Liver (tissue), 9 donors: Measurements from ENCODE around the gene RAB13. TPM values are rescaled to one million over a fixed set of nuclear protein-coding genes. Genes with fewer than 3 reads are reported as not detected.

Experiments used
- DNase-seq: peaks from one replicate; pipeline ENCODE4 v3.0.0-alpha.2; 2017; ENCODE audit warnings: low spot score
- H3K27ac ChIP-seq, 2 donors: one replicate each; pipeline ENCODE4 v1.7.0; 2013; ENCODE audit warnings: inconsistent platforms in 2 of 2, low read length in 2 of 2, control low read depth in 1 of 2, low read depth in 1 of 2, mild to moderate bottlenecking in 1 of 2
- H3K27me3 ChIP-seq, 4 donors: one replicate each; pipeline versions ENCODE4 v1.6.1 to v1.7.0; 2013; ENCODE audit warnings: low read length in 3 of 4, inconsistent platforms in 1 of 4, mild to moderate bottlenecking in 1 of 4, moderate library complexity in 1 of 4; ENCODE audit not compliant: control insufficient read depth in 4 of 4, insufficient read depth in 4 of 4
- H3K36me3 ChIP-seq, 4 donors: one replicate each; pipeline versions ENCODE4 v1.6.1 to v1.7.0; 2013; ENCODE audit warnings: low read length in 3 of 4, mild to moderate bottlenecking in 3 of 4, low read depth in 1 of 4, moderate library complexity in 1 of 4; ENCODE audit not compliant: control insufficient read depth in 4 of 4, insufficient read depth in 3 of 4
- H3K4me1 ChIP-seq, 4 donors: one replicate each; pipeline versions ENCODE4 v1.6.1 to v1.7.0; 2013; ENCODE audit warnings: low read length in 3 of 4, mild to moderate bottlenecking in 3 of 4, moderate library complexity in 1 of 4; ENCODE audit not compliant: control insufficient read depth in 4 of 4, insufficient read depth in 4 of 4
- H3K4me3 ChIP-seq, 3 donors: one replicate each; pipeline versions ENCODE4 v1.6.1 to v1.7.0; 2013; ENCODE audit warnings: low read length in 3 of 3, control low read depth in 1 of 3, low read depth in 1 of 3, mild to moderate bottlenecking in 1 of 3
- H3K9ac ChIP-seq, 2 donors: one replicate each; pipeline ENCODE4 v1.7.0; 2013; ENCODE audit warnings: low read length in 2 of 2, mild to moderate bottlenecking in 2 of 2, moderate library complexity in 2 of 2, control low read depth in 1 of 2, low read depth in 1 of 2
- H3K9me3 ChIP-seq, 4 donors: one replicate each; pipeline versions ENCODE4 v1.6.1 to v1.7.0; 2013; ENCODE audit warnings: low read length in 3 of 4; ENCODE audit not compliant: control insufficient read depth in 4 of 4
- EGR1 ChIP-seq, 2 donors: IDR thresholded peaks; 2 replicates each; pipeline ENCODE4 v1.6.1; 2016 to 2018; ENCODE audit warnings: antibody characterized with exemption in 2 of 2, low read depth in 2 of 2
- FOXA1 ChIP-seq: IDR thresholded peaks from 2 replicates; pipeline ENCODE4 v1.6.1; 2016; ENCODE audit warnings: antibody characterized with exemption
- FOXA2 ChIP-seq: IDR thresholded peaks from 2 replicates; pipeline ENCODE4 v1.6.1; 2016; ENCODE audit warnings: antibody characterized with exemption
- GABPA ChIP-seq, 2 donors: IDR thresholded peaks in 1 of 2; conservative IDR thresholded peaks in 1 of 2; 2 replicates each; pipeline ENCODE4 v1.6.1; 2016; ENCODE audit warnings: antibody characterized with exemption in 2 of 2, mild to moderate bottlenecking in 1 of 2, moderate library complexity in 1 of 2
- HNF4A ChIP-seq, 2 donors: conservative IDR thresholded peaks; 2 replicates each; pipeline ENCODE4 v1.6.1; 2016; ENCODE audit warnings: antibody characterized with exemption in 2 of 2, mild to moderate bottlenecking in 2 of 2
- HNF4G ChIP-seq: IDR thresholded peaks from 2 replicates; pipeline ENCODE4 v1.6.1; 2016; ENCODE audit warnings: antibody characterized with exemption
- JUND ChIP-seq, 2 donors: IDR thresholded peaks; 2 replicates each; pipeline ENCODE4 v1.6.1; 2016; ENCODE audit warnings: antibody characterized with exemption in 2 of 2
- NR2F2 ChIP-seq: IDR thresholded peaks from 2 replicates; pipeline ENCODE4 v1.6.1; 2016; ENCODE audit warnings: antibody characterized with exemption
- RAD21 ChIP-seq, 2 donors: IDR thresholded peaks; 2 replicates each; pipeline ENCODE4 v1.6.1; 2016; ENCODE audit warnings: antibody characterized with exemption in 2 of 2, mild to moderate bottlenecking in 2 of 2
- RXRA ChIP-seq, 2 donors: IDR thresholded peaks; 2 replicates each; pipeline ENCODE4 v1.6.1; 2017 to 2018; ENCODE audit warnings: antibody characterized with exemption in 2 of 2, mild to moderate bottlenecking in 1 of 2
- SP1 ChIP-seq: IDR thresholded peaks from 2 replicates; pipeline ENCODE4 v1.6.1; 2018; ENCODE audit warnings: antibody characterized with exemption, mild to moderate bottlenecking
- TAF1 ChIP-seq: conservative IDR thresholded peaks from 2 replicates; pipeline ENCODE4 v1.6.1; 2016; ENCODE audit warnings: antibody characterized with exemption, mild to moderate bottlenecking
- YY1 ChIP-seq: IDR thresholded peaks from 2 replicates; pipeline ENCODE4 v1.6.1; 2016; ENCODE audit warnings: antibody characterized with exemption, mild to moderate bottlenecking
- WGBS: extraction: QIAGEN DNeasy Blood & Tissue Kit; methylation state at CpG from one replicate; pipeline ENCODE4 v1.1.7; 2013; 5-methylcytosine and 5-hydroxymethylcytosine counted together
- polyA plus RNA-seq, 2 donors: library from polyadenylated mRNA; stranded (reverse) in 1 of 2; unstranded in 1 of 2; fragments of 200-250 nt in 1 of 2; fragments of >200 nt in 1 of 2; fragmentation: Nextera tagmentation in 1 of 2; extraction: Ambion mirVana in 1 of 2; gene quantifications; one replicate each; pipeline versions ENCODE4 v1.2.1 to v1.2.3, GENCODE V29; 2013 to 2015
- total RNA-seq, 2 donors: library from RNA; depleted of rRNA; stranded (reverse); fragments of >200 nt; gene quantifications; one replicate each; pipeline ENCODE4 v1.2.3, GENCODE V29; 2014
- TF ChIP-seq, protein P1 (sequence below): IDR thresholded peaks from 2 replicates; pipeline ENCODE4 v1.6.1; 2016; ENCODE audit warnings: antibody characterized with exemption
- TF ChIP-seq, protein P2 (sequence below): IDR thresholded peaks from 2 replicates; pipeline ENCODE4 v1.6.1; 2016; ENCODE audit warnings: antibody characterized with exemption, mild to moderate bottlenecking
- TF ChIP-seq, protein P3 (sequence below): IDR thresholded peaks from 2 replicates; pipeline ENCODE4 v1.6.1; 2016; ENCODE audit warnings: antibody characterized with exemption
- TF ChIP-seq, protein P4 (sequence below): IDR thresholded peaks from 2 replicates; pipeline ENCODE4 v1.6.1; 2016; ENCODE audit warnings: antibody characterized with exemption
- TF ChIP-seq, protein P5 (sequence below): fragments of 150-350 bp; IDR thresholded peaks from 2 replicates; pipeline ENCODE4 v1.5.1; 2017; ENCODE audit warnings: improper control_type of control experiment, low read depth, low read length; ENCODE audit not compliant: missing input control
- donor health status: healthy.
- donor health status: healthy.
- donor health status: healthy.
- donor health status: healthy.
- donor health status: healthy.

Gene RAB13
- total and polyA plus RNA-seq, 4 donors: 18.0 to 72.9 (median 32.5) TPM

DNA sequence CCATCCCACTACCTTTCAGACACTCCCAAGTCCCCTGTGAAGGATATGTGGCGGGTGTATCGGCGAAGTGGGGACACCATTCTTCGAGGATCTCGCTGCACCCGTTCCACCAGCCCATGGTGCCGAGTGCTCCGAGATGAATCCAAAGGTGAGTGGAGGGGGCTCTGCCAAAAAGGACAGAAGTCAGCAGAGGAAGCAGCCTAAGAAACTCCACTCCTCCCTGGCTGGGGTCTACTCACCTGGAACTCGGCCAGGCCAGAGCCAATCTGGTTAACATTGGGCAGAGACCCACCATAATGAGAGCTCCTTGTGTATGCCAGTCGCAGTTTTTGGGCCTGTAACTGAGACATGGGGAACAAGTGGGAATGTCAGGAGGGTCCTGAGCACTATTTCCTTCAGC, 31.3 kb downstream of the RAB13 start:
- TF ChIP-seq, protein P1, sequence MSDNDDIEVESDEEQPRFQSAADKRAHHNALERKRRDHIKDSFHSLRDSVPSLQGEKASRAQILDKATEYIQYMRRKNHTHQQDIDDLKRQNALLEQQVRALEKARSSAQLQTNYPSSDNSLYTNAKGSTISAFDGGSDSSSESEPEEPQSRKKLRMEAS: no peak
- no peak for TF ChIP-seq TAF1
- TF ChIP-seq EGR1 (IDR thresholded peaks at IDR 0.05; ENCODE audit: low read depth in 2 of 2): no peak
- TF ChIP-seq, protein P2, sequence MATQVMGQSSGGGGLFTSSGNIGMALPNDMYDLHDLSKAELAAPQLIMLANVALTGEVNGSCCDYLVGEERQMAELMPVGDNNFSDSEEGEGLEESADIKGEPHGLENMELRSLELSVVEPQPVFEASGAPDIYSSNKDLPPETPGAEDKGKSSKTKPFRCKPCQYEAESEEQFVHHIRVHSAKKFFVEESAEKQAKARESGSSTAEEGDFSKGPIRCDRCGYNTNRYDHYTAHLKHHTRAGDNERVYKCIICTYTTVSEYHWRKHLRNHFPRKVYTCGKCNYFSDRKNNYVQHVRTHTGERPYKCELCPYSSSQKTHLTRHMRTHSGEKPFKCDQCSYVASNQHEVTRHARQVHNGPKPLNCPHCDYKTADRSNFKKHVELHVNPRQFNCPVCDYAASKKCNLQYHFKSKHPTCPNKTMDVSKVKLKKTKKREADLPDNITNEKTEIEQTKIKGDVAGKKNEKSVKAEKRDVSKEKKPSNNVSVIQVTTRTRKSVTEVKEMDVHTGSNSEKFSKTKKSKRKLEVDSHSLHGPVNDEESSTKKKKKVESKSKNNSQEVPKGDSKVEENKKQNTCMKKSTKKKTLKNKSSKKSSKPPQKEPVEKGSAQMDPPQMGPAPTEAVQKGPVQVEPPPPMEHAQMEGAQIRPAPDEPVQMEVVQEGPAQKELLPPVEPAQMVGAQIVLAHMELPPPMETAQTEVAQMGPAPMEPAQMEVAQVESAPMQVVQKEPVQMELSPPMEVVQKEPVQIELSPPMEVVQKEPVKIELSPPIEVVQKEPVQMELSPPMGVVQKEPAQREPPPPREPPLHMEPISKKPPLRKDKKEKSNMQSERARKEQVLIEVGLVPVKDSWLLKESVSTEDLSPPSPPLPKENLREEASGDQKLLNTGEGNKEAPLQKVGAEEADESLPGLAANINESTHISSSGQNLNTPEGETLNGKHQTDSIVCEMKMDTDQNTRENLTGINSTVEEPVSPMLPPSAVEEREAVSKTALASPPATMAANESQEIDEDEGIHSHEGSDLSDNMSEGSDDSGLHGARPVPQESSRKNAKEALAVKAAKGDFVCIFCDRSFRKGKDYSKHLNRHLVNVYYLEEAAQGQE: no peak
- TF ChIP-seq FOXA2: no peak
- no peak for TF ChIP-seq JUND (IDR thresholded peaks at IDR 0.05)
- TF ChIP-seq HNF4G: no peak
- TF ChIP-seq FOXA1: no peak
- no peak for TF ChIP-seq GABPA (IDR thresholded peaks at IDR 0.05 in 1 of 2, conservative IDR thresholded peaks at IDR 0.05 in 1 of 2)
- no peak for TF ChIP-seq HNF4A (conservative IDR thresholded peaks at IDR 0.05)
- no peak for TF ChIP-seq YY1
- H3K9ac ChIP-seq: no peak overlapping the region
- H3K27ac ChIP-seq: peak overlapping the region; percentile 48 to 55
- H3K4me3 ChIP-seq: no peak overlapping the region
- H3K36me3 ChIP-seq: peaks cover 6 to 26% (median 22%) of the 10 kb centered on the region in 4 donors
- 96% methylated on average over 10 of the region's 10 CpGs for WGBS
- H3K9me3 ChIP-seq: no peaks in the 10 kb centered on the region
- DNase-seq: no peak
- peaks cover 10 to 53% (median 46%) of the 10 kb centered on the region in 4 donors for H3K4me1 ChIP-seq
- no peaks in the 10 kb centered on the region for H3K27me3 ChIP-seq

DNA sequence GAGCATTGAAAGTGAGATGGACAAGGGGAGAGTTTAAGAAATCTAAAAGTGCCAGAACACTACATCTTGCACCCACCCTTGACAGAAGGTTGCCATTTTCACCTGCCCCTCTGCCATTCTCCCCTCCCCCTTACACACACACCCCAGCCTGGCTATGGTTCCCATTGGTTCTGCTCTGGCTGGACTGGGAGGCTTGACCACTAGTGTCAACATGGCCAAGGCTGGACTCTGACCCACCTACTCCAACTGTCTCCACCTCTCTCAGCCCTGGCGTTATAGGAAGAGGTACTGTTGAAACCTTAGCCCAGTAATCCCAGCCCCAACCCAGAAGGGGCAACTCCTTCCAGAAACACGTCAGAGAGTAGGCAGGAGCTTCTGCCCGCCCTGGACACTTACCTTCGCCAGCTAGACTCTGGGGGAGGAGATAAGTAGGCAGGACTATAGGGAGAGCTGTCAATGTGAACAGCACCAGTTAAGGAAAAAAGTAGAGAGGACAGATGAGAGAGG, 32.2 kb downstream of the RAB13 start:
- peak; percentile 55 for DNase-seq
- Histone ChIP-seq H3K27me3 (no peaks in the 10 kb centered on the region), H3K4me3 (no peak overlapping the region), H3K36me3 (peaks cover 9 to 32% (median 24%) of the 10 kb centered on the region in 4 donors), H3K27ac (peak overlapping the region; percentile 48 to 55), H3K4me1 (peaks cover 10 to 49% (median 43%) of the 10 kb centered on the region in 4 donors), H3K9me3 (no peaks in the 10 kb centered on the region), H3K9ac (peak overlapping the region; percentile 20 to 39)
- TF ChIP-seq HNF4A (conservative IDR thresholded peaks at IDR 0.05) (peak; percentile 97 to 98), FOXA2 (peak; percentile 99), NR2F2 (no peak), TAF1 (peak; percentile 85), RXRA (IDR thresholded peaks at IDR 0.05) (peak; percentile 88 to 91), HNF4G (peak; percentile 94), RAD21 (IDR thresholded peaks at IDR 0.05) (peak; percentile 32 to 62), FOXA1 (peak; percentile 98), JUND (IDR thresholded peaks at IDR 0.05) (peak; percentile 85 to 86), EGR1 (IDR thresholded peaks at IDR 0.05; ENCODE audit: low read depth in 2 of 2) (no peak), SP1 (peak; percentile 99), YY1 (peak; percentile 95), GABPA (IDR thresholded peaks at IDR 0.05 in 1 of 2, conservative IDR thresholded peaks at IDR 0.05 in 1 of 2) (peak in 1 of 2 donors; percentile 59)
- TF ChIP-seq, protein P3, sequence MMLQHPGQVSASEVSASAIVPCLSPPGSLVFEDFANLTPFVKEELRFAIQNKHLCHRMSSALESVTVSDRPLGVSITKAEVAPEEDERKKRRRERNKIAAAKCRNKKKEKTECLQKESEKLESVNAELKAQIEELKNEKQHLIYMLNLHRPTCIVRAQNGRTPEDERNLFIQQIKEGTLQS: no peak
- TF ChIP-seq, protein P4, sequence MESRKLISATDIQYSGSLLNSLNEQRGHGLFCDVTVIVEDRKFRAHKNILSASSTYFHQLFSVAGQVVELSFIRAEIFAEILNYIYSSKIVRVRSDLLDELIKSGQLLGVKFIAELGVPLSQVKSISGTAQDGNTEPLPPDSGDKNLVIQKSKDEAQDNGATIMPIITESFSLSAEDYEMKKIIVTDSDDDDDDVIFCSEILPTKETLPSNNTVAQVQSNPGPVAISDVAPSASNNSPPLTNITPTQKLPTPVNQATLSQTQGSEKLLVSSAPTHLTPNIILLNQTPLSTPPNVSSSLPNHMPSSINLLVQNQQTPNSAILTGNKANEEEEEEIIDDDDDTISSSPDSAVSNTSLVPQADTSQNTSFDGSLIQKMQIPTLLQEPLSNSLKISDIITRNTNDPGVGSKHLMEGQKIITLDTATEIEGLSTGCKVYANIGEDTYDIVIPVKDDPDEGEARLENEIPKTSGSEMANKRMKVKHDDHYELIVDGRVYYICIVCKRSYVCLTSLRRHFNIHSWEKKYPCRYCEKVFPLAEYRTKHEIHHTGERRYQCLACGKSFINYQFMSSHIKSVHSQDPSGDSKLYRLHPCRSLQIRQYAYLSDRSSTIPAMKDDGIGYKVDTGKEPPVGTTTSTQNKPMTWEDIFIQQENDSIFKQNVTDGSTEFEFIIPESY: peak; percentile 75
- TF ChIP-seq, protein P1: peak; percentile 46
- TF ChIP-seq, protein P2: peak; percentile 90
- TF ChIP-seq, protein P5, sequence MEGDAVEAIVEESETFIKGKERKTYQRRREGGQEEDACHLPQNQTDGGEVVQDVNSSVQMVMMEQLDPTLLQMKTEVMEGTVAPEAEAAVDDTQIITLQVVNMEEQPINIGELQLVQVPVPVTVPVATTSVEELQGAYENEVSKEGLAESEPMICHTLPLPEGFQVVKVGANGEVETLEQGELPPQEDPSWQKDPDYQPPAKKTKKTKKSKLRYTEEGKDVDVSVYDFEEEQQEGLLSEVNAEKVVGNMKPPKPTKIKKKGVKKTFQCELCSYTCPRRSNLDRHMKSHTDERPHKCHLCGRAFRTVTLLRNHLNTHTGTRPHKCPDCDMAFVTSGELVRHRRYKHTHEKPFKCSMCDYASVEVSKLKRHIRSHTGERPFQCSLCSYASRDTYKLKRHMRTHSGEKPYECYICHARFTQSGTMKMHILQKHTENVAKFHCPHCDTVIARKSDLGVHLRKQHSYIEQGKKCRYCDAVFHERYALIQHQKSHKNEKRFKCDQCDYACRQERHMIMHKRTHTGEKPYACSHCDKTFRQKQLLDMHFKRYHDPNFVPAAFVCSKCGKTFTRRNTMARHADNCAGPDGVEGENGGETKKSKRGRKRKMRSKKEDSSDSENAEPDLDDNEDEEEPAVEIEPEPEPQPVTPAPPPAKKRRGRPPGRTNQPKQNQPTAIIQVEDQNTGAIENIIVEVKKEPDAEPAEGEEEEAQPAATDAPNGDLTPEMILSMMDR: no peak
- 42% methylated on average over 4 of the region's 4 CpGs for WGBS
